Vagina (tissue), 2 donors: ENCODE data around the gene SPATA1. TPM values are rescaled to one million over a fixed set of nuclear protein-coding genes. Genes with fewer than 3 reads are reported as not detected.

Experiments
- DNase-seq, 2 donors: peaks; one replicate each; pipeline ENCODE4 v3.0.0-alpha.2; 2017; ENCODE audit errors: extremely low spot score in 2 of 2
- H3K27ac ChIP-seq: fragments of 200-600 bp; sonication (generic); one replicate; pipeline ENCODE4 v1.5.1; 2019
- H3K27me3 ChIP-seq: fragments of 200-600 bp; sonication (generic); one replicate; pipeline ENCODE4 v1.5.1; 2019
- H3K36me3 ChIP-seq, 2 donors: fragments of 200-600 bp; sonication (generic); one replicate each; pipeline ENCODE4 v1.5.1; 2017 to 2019
- H3K4me1 ChIP-seq: fragments of 200-600 bp; sonication (generic); one replicate; pipeline ENCODE4 v1.5.1; 2019
- H3K4me3 ChIP-seq, 2 donors: fragments of 200-600 bp; sonication (generic); 1 replicate in 1 of 2; 2 replicates in 1 of 2; pipeline ENCODE4 v1.5.1; 2016 to 2019
- H3K9me3 ChIP-seq: fragments of 200-600 bp; sonication (generic); one replicate; pipeline ENCODE4 v1.5.1; 2019
- CTCF ChIP-seq, 3 experiments: fragments of 450-650 bp in 2 of 3; fragments of 200-600 bp in 1 of 3; sonication (generic) in 1 of 3; IDR thresholded peaks; one replicate each; pipeline ENCODE4 v1.5.1; 2017 to 2019; ENCODE audit warnings: antibody characterized with exemption in 3 of 3, mild to moderate bottlenecking in 2 of 3, moderate library complexity in 2 of 3
- POLR2A ChIP-seq, 2 donors: fragments of 450-650 bp; IDR thresholded peaks; one replicate each; pipeline ENCODE4 v1.6.1; 2017; ENCODE audit warnings: antibody characterized with exemption in 2 of 2, mild to moderate bottlenecking in 2 of 2, moderate library complexity in 2 of 2
- POLR2AphosphoS5 ChIP-seq, 2 donors: sonication (generic); formaldehyde crosslinking; IDR thresholded peaks; one replicate each; pipeline ENCODE4 v1.9.0; 2017; ENCODE audit warnings: antibody characterized with exemption in 2 of 2, mild to moderate bottlenecking in 2 of 2, low read depth in 1 of 2; ENCODE audit not compliant: insufficient read depth in 1 of 2
- intact Hi-C: fragments of 100-400 bp; cut with DNase I; formaldehyde crosslinking; loops from one replicate; pipeline ENCODE4 v1.15.1; 2023
- total RNA-seq: library from RNA; depleted of rRNA; stranded (reverse); fragments of >200 nt; gene quantifications from one replicate; pipeline ENCODE4 v1.2.3, GENCODE V29; 2016

The SPATA1 gene
- total RNA-seq, 1 donor from 2014 or later, result 0.25 TPM

- H3K4me1 ChIP-seq, result no peaks in the 10 kb centered on the region
- no peaks in the 10 kb centered on the region for H3K9me3 ChIP-seq
- intact Hi-C loops, result loop anchor here (10.0 kb wide), 1 partner anchor 488 kb away; no protein-coding TSS in a partner anchor
- TF ChIP-seq POLR2AphosphoS5 (IDR thresholded peaks at IDR 0.05; ENCODE audit: insufficient read depth in 1 of 2, low read depth in 1 of 2) (no peak), POLR2A (IDR thresholded peaks at IDR 0.05) (no peak), CTCF (IDR thresholded peaks at IDR 0.05) (no peak)
- DNase-seq, result no peak
- no peaks in the 10 kb centered on the region for H3K27me3 ChIP-seq
- no peaks in the 10 kb centered on the region for H3K36me3 ChIP-seq
- H3K4me3 ChIP-seq, result no peak overlapping the region
- H3K27ac ChIP-seq, result no peak overlapping the region
Observed at GRCh38 chr1:84613026-84613425, 106.8 kb downstream of the SPATA1 start.

- no peak for DNase-seq
- no peaks in the 10 kb centered on the region for H3K27me3 ChIP-seq
- no peaks in the 10 kb centered on the region for H3K9me3 ChIP-seq
- H3K36me3 ChIP-seq, result no peaks in the 10 kb centered on the region
- H3K27ac ChIP-seq, result no peak overlapping the region
- H3K4me3 ChIP-seq, result no peak overlapping the region
- TF ChIP-seq POLR2AphosphoS5 (IDR thresholded peaks at IDR 0.05; ENCODE audit: insufficient read depth in 1 of 2, low read depth in 1 of 2) (no peak), POLR2A (IDR thresholded peaks at IDR 0.05) (no peak), CTCF (IDR thresholded peaks at IDR 0.05) (no peak)
- peaks cover 2% of the 10 kb centered on the region for H3K4me1 ChIP-seq
- intact Hi-C loops, result loop anchor here (10.0 kb wide), 1 partner anchor 489 kb away; no protein-coding TSS in a partner anchor
Observed at GRCh38 chr1:84613887-84614286, 107.7 kb downstream of the SPATA1 start.

GRCh38 chr1:84615790-84616189 is 109.6 kb downstream of the SPATA1 start:
- H3K36me3 ChIP-seq, result no peaks in the 10 kb centered on the region
- no peak overlapping the region for H3K4me3 ChIP-seq
- H3K4me1 ChIP-seq, result peaks cover 10% of the 10 kb centered on the region
- H3K9me3 ChIP-seq, result no peaks in the 10 kb centered on the region
- DNase-seq, result no peak
- H3K27me3 ChIP-seq, result no peaks in the 10 kb centered on the region
- no peak overlapping the region for H3K27ac ChIP-seq
- intact Hi-C loops, result loop anchor here (10.0 kb wide), 1 partner anchor 491 kb away; no protein-coding TSS in a partner anchor
- TF ChIP-seq POLR2AphosphoS5 (IDR thresholded peaks at IDR 0.05; ENCODE audit: insufficient read depth in 1 of 2, low read depth in 1 of 2) (no peak), CTCF (IDR thresholded peaks at IDR 0.05) (no peak)

Other genes with a start within 250 kb of the SPATA1 start
- not detected for gene SAMD13, start 204.7 kb upstream of the SPATA1 start, total RNA-seq
- gene DNASE2B, start 107.9 kb upstream of the SPATA1 start, total RNA-seq, result not detected
- gene RPF1, start 27.1 kb upstream of the SPATA1 start, total RNA-seq, result 23.8 TPM
- gene GNG5, start 195 bp downstream of the SPATA1 start, total RNA-seq, result 95.3 TPM
- gene CTBS, start 68.1 kb downstream of the SPATA1 start, total RNA-seq, result 9.3 TPM
- gene SSX2IP, start 184.1 kb downstream of the SPATA1 start, total RNA-seq, result 8.3 TPM